SW480 (cell line): ENCODE measurements around the gene MACROD1.
A peak's percentile ranks its signal among the peaks of the same experiment; 100 is the strongest.

Experiments used
- DNase-seq: peaks from one replicate; pipeline ENCODE4 v3.0.0-alpha.2; 2016; ENCODE audit warnings: low spot score

Gene MACROD1

GRCh38 chr11:64152841-64153691 is 12.8 kb downstream of the MACROD1 start:
- DNase-seq, result peak; percentile 27

GRCh38 chr11:64151337-64151736 is 14.6 kb downstream of the MACROD1 start:
- DNase-seq, result no peak

GRCh38 chr11:64150481-64151239 is 15.3 kb downstream of the MACROD1 start:
- DNase-seq, result no peak

GRCh38 chr11:64150051-64150450 is 15.9 kb downstream of the MACROD1 start:
- DNase-seq, result no peak

GRCh38 chr11:64148917-64149617 is 16.8 kb downstream of the MACROD1 start:
- no peak for DNase-seq

GRCh38 chr11:64148226-64148916 is 17.5 kb downstream of the MACROD1 start:
- DNase-seq, result peak; percentile 43

GRCh38 chr11:64146036-64146955 is 19.6 kb downstream of the MACROD1 start:
- peak; percentile 35 for DNase-seq

- DNase-seq, result no peak
These were observed 21.1 kb downstream of the MACROD1 start for GRCh38 chr11:64144587-64145472.

GRCh38 chr11:64141081-64141783 is 24.7 kb downstream of the MACROD1 start:
- DNase-seq, result no peak

GRCh38 chr11:64140082-64140481 is 25.8 kb downstream of the MACROD1 start:
- no peak for DNase-seq

GRCh38 chr11:64139049-64139448 is 26.9 kb downstream of the MACROD1 start:
- DNase-seq, result no peak

- DNase-seq, result no peak
These were observed 27.5 kb downstream of the MACROD1 start for GRCh38 chr11:64138398-64138797.

GRCh38 chr11:64136765-64137441 is 29.0 kb downstream of the MACROD1 start:
- no peak for DNase-seq

- DNase-seq, result no peak
These were observed 30.2 kb downstream of the MACROD1 start for GRCh38 chr11:64135711-64136110.

GRCh38 chr11:64134963-64135362 is 30.9 kb downstream of the MACROD1 start:
- no peak for DNase-seq

- DNase-seq, result no peak
These were observed 32.8 kb downstream of the MACROD1 start for GRCh38 chr11:64132982-64133705.

- no peak for DNase-seq
These were observed 33.6 kb downstream of the MACROD1 start for GRCh38 chr11:64132191-64132771.
